ENCODE measurements around the gene KRTAP4-4. TPM values are rescaled to one million over a fixed set of nuclear protein-coding genes. Genes with fewer than 3 reads are reported as not detected.

KRTAP4-4 gene
- total and polyA plus RNA-seq, 10 of the 15 experiments (the other 5 are each of a cell fraction or from before 2014, with no cell fraction given), result not detected

- FAIRE-seq, result no peak
- Histone ChIP-seq H3K9me3 (replicated peaks; ENCODE audit: control insufficient read depth, insufficient read depth, low read length) (no peaks in the 10 kb centered on the region), H2AFZ (ENCODE audit: control insufficient read depth, low read depth, low read length) (no peak overlapping the region), H3K9ac (ENCODE audit: control insufficient read depth, insufficient read depth, low read length) (no peak overlapping the region), H3K4me3 (no peak overlapping the region), H4K20me1 (ENCODE audit: control insufficient read depth, insufficient read depth) (no peaks in the 10 kb centered on the region), H3K27me3 (replicated peaks in 1 of 2; ENCODE audit: control insufficient read depth in 2 of 2, insufficient read depth in 2 of 2, low read length in 1 of 2) (no peaks in the 10 kb centered on the region), H3K79me2 (ENCODE audit: control insufficient read depth, insufficient read depth, low read length) (no peaks in the 10 kb centered on the region), H3K36me3 (ENCODE audit: control insufficient read depth in 2 of 2, insufficient read depth in 2 of 2, low read length in 1 of 2) (no peaks in the 10 kb centered on the region), H3K4me1 (ENCODE audit: control insufficient read depth, insufficient read depth, low read length) (no peaks in the 10 kb centered on the region), H3K27ac (ENCODE audit: control insufficient read depth, insufficient read depth) (no peak overlapping the region), H3K4me2 (ENCODE audit: control insufficient read depth, insufficient read depth) (no peak overlapping the region)
- ChIA-PET CTCF (no interaction called here), SMC1A (ENCODE audit: uncharacterized antibody, unreplicated experiment) (no interaction called here), RAD21 (ENCODE audit: unreplicated experiment) (no interaction called here), POLR2A (no interaction called here)
- no peak for DNase-seq (ENCODE audit: low read depth, low spot score)
- intact Hi-C loops (cut with micrococcal nuclease; ENCODE audit: unreplicated experiment), result no loop called here
- 85% methylated on average over 1 of the region's 1 CpG for WGBS (ENCODE audit: insufficient coverage, insufficient replicate concordance, low lambda C conversion rate, missing lambda C conversion rate)
- ATAC-seq, result no peak
- BruUV-seq (replicated peaks), result no TSS peak
- TF ChIP-seq NR2C2 (IDR thresholded peaks at IDR 0.05; ENCODE audit: borderline replicate concordance, control insufficient read depth, insufficient read length, low read depth), result no peak
- no peak for TF ChIP-seq SP1 (IDR thresholded peaks at IDR 0.05; ENCODE audit: low read depth, low read length)
- TF ChIP-seq CREM (IDR thresholded peaks at IDR 0.05; ENCODE audit: low read depth), result no peak
- no peak for TF ChIP-seq SMC3 (IDR thresholded peaks at IDR 0.05; ENCODE audit: borderline replicate concordance, low read length)
- no peak for TF ChIP-seq TBL1XR1 (IDR thresholded peaks at IDR 0.05; ENCODE audit: low read depth, low read length)
- TF ChIP-seq CHD2 (IDR thresholded peaks at IDR 0.05; ENCODE audit: borderline replicate concordance, low read depth, low read length), result no peak
- in situ Hi-C loops (cut with MboI), result no loop called here
Measured at GRCh38 chr17:41127371-41127770, 33.2 kb downstream of the KRTAP4-4 start.

DNA sequence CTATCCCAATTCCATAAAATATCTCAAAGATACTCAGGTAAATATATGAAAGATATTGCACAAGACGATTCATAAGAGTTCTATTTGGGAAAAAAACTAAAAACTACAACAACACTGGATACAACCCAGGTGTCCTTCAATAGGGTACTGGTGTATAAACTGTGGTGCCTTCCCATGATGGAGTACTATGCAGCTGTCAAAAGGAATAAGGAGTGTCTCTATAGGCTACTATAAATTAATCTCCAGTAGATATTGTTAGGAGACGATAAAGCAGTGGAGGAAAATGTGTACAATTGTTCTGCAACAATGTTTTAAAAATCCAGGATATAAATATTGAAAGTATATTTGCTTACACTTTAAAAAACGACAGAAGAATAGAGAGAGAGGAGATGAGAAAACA is 34.1 kb downstream of the KRTAP4-4 start:
- POLR2A ChIA-PET, result no interaction called here
- RAD21 ChIA-PET (ENCODE audit: unreplicated experiment), result no interaction called here
- Histone ChIP-seq H3K27ac (ENCODE audit: control insufficient read depth, insufficient read depth) (no peak overlapping the region), H3K4me3 (no peak overlapping the region), H3K79me2 (ENCODE audit: control insufficient read depth, insufficient read depth, low read length) (no peaks in the 10 kb centered on the region), H3K4me2 (ENCODE audit: control insufficient read depth, insufficient read depth) (no peak overlapping the region), H3K4me1 (ENCODE audit: control insufficient read depth, insufficient read depth, low read length) (no peaks in the 10 kb centered on the region), H3K9me3 (replicated peaks; ENCODE audit: control insufficient read depth, insufficient read depth, low read length) (no peaks in the 10 kb centered on the region), H3K27me3 (replicated peaks in 1 of 2; ENCODE audit: control insufficient read depth in 2 of 2, insufficient read depth in 2 of 2, low read length in 1 of 2) (no peaks in the 10 kb centered on the region), H3K36me3 (ENCODE audit: control insufficient read depth in 2 of 2, insufficient read depth in 2 of 2, low read length in 1 of 2) (no peaks in the 10 kb centered on the region), H3K9ac (ENCODE audit: control insufficient read depth, insufficient read depth, low read length) (no peak overlapping the region), H4K20me1 (ENCODE audit: control insufficient read depth, insufficient read depth) (no peaks in the 10 kb centered on the region), H2AFZ (ENCODE audit: control insufficient read depth, low read depth, low read length) (no peak overlapping the region)
- CTCF ChIA-PET, result no interaction called here
- SMC1A ChIA-PET (ENCODE audit: uncharacterized antibody, unreplicated experiment), result no interaction called here
- in situ Hi-C loops (cut with MboI) (no loop called here), intact Hi-C loops (cut with micrococcal nuclease; ENCODE audit: unreplicated experiment) (no loop called here)
- ATAC-seq (no peak), FAIRE-seq (no peak), DNase-seq (ENCODE audit: low read depth, low spot score) (no peak)
- 13% methylated on average over 3 of the region's 3 CpGs for WGBS (ENCODE audit: insufficient coverage, insufficient replicate concordance, low lambda C conversion rate, missing lambda C conversion rate)
- no TSS peak for BruUV-seq (replicated peaks)
- no peak for TF ChIP-seq CHD2 (IDR thresholded peaks at IDR 0.05; ENCODE audit: borderline replicate concordance, low read depth, low read length)
- TF ChIP-seq ETV6 (conservative IDR thresholded peaks at IDR 0.05 in 1 of 2, IDR thresholded peaks at IDR 0.05 in 1 of 2; ENCODE audit: borderline replicate concordance in 1 of 2, low read depth in 1 of 2), result no peak
- TF ChIP-seq NFYB (IDR thresholded peaks at IDR 0.05; ENCODE audit: insufficient read depth, low read depth, low read length), result no peak
- no peak for TF ChIP-seq E2F4 (IDR thresholded peaks at IDR 0.05; ENCODE audit: low read depth, low read length)
- TF ChIP-seq FOS (IDR thresholded peaks at IDR 0.05; ENCODE audit: borderline replicate concordance, extremely low read depth, insufficient read length), result no peak
- TF ChIP-seq, protein P1, sequence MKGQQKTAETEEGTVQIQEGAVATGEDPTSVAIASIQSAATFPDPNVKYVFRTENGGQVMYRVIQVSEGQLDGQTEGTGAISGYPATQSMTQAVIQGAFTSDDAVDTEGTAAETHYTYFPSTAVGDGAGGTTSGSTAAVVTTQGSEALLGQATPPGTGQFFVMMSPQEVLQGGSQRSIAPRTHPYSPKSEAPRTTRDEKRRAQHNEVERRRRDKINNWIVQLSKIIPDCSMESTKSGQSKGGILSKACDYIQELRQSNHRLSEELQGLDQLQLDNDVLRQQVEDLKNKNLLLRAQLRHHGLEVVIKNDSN (IDR thresholded peaks at IDR 0.05; ENCODE audit: borderline replicate concordance, extremely low read length, insufficient read depth, low read depth, low read length), result no peak
- no peak for TF ChIP-seq TBL1XR1 (IDR thresholded peaks at IDR 0.05; ENCODE audit: low read depth, low read length)
- no peak for TF ChIP-seq TCF12 (IDR thresholded peaks at IDR 0.05; ENCODE audit: low read depth, low read length)
- TF ChIP-seq FOXK2 (IDR thresholded peaks at IDR 0.05), result no peak
- no peak for TF ChIP-seq FOXM1 (IDR thresholded peaks at IDR 0.05; ENCODE audit: low read depth, low read length)
- no peak for TF ChIP-seq SMARCA5 (IDR thresholded peaks at IDR 0.05)
- TF ChIP-seq BHLHE40 (IDR thresholded peaks at IDR 0.05; ENCODE audit: borderline replicate concordance in 1 of 2, low read depth in 2 of 2, low read length in 1 of 2), result no peak
- TF ChIP-seq EED (IDR thresholded peaks at IDR 0.05; ENCODE audit: low read depth), result no peak
- TF ChIP-seq RCOR1 (conservative IDR thresholded peaks at IDR 0.05; ENCODE audit: low read depth, low read length), result no peak
